DOHH2 (cell line): Measurements from ENCODE around the gene TSPAN32.

Experiments used
- EZH2phosphoT487 ChIP-seq: fragments of 200-600 bp; sonication (generic); IDR thresholded peaks from 2 replicates; pipeline ENCODE4 v1.6.1; 2017; ENCODE audit warnings: borderline replicate concordance, mild to moderate bottlenecking, antibody characterized with exemption, low read length, moderate library complexity, mixed read lengths
- TF ChIP-seq, protein P1 (sequence below): fragments of 200-600 bp; sonication (generic); IDR thresholded peaks from one replicate; pipeline ENCODE4 v1.5.1; 2014; ENCODE audit warnings: antibody characterized with exemption, mild to moderate bottlenecking, low read depth, low read length; ENCODE audit not compliant: poor library complexity, severe bottlenecking

- TF ChIP-seq, protein P1, sequence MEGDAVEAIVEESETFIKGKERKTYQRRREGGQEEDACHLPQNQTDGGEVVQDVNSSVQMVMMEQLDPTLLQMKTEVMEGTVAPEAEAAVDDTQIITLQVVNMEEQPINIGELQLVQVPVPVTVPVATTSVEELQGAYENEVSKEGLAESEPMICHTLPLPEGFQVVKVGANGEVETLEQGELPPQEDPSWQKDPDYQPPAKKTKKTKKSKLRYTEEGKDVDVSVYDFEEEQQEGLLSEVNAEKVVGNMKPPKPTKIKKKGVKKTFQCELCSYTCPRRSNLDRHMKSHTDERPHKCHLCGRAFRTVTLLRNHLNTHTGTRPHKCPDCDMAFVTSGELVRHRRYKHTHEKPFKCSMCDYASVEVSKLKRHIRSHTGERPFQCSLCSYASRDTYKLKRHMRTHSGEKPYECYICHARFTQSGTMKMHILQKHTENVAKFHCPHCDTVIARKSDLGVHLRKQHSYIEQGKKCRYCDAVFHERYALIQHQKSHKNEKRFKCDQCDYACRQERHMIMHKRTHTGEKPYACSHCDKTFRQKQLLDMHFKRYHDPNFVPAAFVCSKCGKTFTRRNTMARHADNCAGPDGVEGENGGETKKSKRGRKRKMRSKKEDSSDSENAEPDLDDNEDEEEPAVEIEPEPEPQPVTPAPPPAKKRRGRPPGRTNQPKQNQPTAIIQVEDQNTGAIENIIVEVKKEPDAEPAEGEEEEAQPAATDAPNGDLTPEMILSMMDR: no peak
- TF ChIP-seq EZH2phosphoT487: no peak
Measured at GRCh38 chr11:2293984-2294925, 7.6 kb upstream of the TSPAN32 start.
